ENCODE data around the gene VTI1A.

The VTI1A gene

GRCh38 chr10:112785089-112785488 lies 338.1 kb downstream of the VTI1A start:
- DNase-seq (ENCODE audit: low spot score) = no peak

- no peak for DNase-seq (ENCODE audit: low spot score)
Observed at GRCh38 chr10:112789248-112789647, 342.2 kb downstream of the VTI1A start.

- DNase-seq (ENCODE audit: low spot score) = no peak
Observed at GRCh38 chr10:112790030-112790429, 343.0 kb downstream of the VTI1A start.

- no peak for DNase-seq (ENCODE audit: low spot score)
Observed at GRCh38 chr10:112790921-112791320, 343.9 kb downstream of the VTI1A start.

- no peak for DNase-seq (ENCODE audit: low spot score)
Observed at GRCh38 chr10:112791447-112791846, 344.4 kb downstream of the VTI1A start.

GRCh38 chr10:112792487-112793201 lies 345.6 kb downstream of the VTI1A start:
- no peak for DNase-seq (ENCODE audit: low spot score)

- no peak for DNase-seq (ENCODE audit: low spot score)
Observed at GRCh38 chr10:112793202-112793921, 346.3 kb downstream of the VTI1A start.

- DNase-seq (ENCODE audit: low spot score) = no peak
Observed at GRCh38 chr10:112794201-112794600, 347.2 kb downstream of the VTI1A start.

GRCh38 chr10:112795067-112795466 lies 348.1 kb downstream of the VTI1A start:
- DNase-seq (ENCODE audit: low spot score) = no peak

GRCh38 chr10:112797197-112797596 lies 350.2 kb downstream of the VTI1A start:
- no peak for DNase-seq (ENCODE audit: low spot score)

- no peak for DNase-seq (ENCODE audit: low spot score)
Observed at GRCh38 chr10:112797855-112798254, 350.8 kb downstream of the VTI1A start.

GRCh38 chr10:112799038-112799437 lies 352.0 kb downstream of the VTI1A start:
- no peak for DNase-seq (ENCODE audit: low spot score)

GRCh38 chr10:112799726-112800510 lies 352.9 kb downstream of the VTI1A start:
- no peak for DNase-seq (ENCODE audit: low spot score)

GRCh38 chr10:112801004-112801403 lies 354.0 kb downstream of the VTI1A start:
- DNase-seq (ENCODE audit: low spot score) = no peak

- no peak for DNase-seq (ENCODE audit: low spot score)
Observed at GRCh38 chr10:112801748-112802147, 354.7 kb downstream of the VTI1A start.

GRCh38 chr10:112802411-112803022 lies 355.5 kb downstream of the VTI1A start:
- no peak for DNase-seq (ENCODE audit: low spot score)

- DNase-seq (ENCODE audit: low spot score) = no peak
Observed at GRCh38 chr10:112803961-112804401, 357.0 kb downstream of the VTI1A start.

GRCh38 chr10:112805254-112805590 lies 358.2 kb downstream of the VTI1A start:
- no peak for DNase-seq (ENCODE audit: low spot score)

- no peak for DNase-seq (ENCODE audit: low spot score)
Observed at GRCh38 chr10:112805701-112806100, 358.7 kb downstream of the VTI1A start.

- no peak for DNase-seq (ENCODE audit: low spot score)
Observed at GRCh38 chr10:112807013-112807412, 360.0 kb downstream of the VTI1A start.

GRCh38 chr10:112809736-112810135 lies 362.7 kb downstream of the VTI1A start:
- no peak for DNase-seq (ENCODE audit: low spot score)

GRCh38 chr10:112810711-112811151 lies 363.7 kb downstream of the VTI1A start:
- DNase-seq (ENCODE audit: low spot score) = no peak

Data from hematopoietic multipotent progenitor cell treated with erythropoietin and hydrocortisone succinate and interleukin-3 and kit ligand, for 17 days (in vitro differentiated cells).